ENCODE results near the gene XPC.
"Not testable (repeated sequence)": the region's sequence is repeated elsewhere in the genome, so short reads cannot be mapped to it uniquely, and the experiment has no call there.

XPC gene

GRCh38 chr3:14178247-14179113, at the start of gene XPC, which contains the start of gene LSM3:
XPC (minus strand) TSS chr3:14178601; CDS start chr3:14178568, 33 bp downstream.
LSM3 (plus strand) TSS chr3:14178817; CDS start chr3:14178861, 44 bp downstream.
- DNase-seq = peak; percentile 91

GRCh38 chr3:14227856-14228255, 49.5 kb upstream of the XPC start:
- no peak for DNase-seq

DNA sequence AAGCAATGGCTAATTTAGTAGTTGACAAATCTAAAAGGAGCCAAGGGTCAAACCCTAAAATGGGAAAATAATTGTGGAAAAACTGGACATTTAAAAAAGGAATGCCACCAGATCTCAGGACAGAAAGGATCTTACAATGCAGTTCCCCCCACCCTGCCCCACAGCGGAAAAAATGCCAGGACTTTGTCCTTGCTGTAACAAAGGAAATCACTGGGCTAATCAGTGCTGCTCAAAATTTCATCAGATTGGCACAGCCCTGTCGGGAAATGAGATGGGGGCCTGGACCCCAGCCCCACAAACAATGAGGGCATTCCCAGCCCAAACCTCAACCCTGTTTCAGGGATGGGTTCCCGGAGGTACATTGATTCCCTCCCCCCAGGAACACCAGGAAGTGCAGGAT, 48.0 kb upstream of the XPC start:
- not testable (repeated sequence) for DNase-seq

- no peak for DNase-seq
Observed at GRCh38 chr3:14225421-14225820, 47.0 kb upstream of the XPC start.

DNA sequence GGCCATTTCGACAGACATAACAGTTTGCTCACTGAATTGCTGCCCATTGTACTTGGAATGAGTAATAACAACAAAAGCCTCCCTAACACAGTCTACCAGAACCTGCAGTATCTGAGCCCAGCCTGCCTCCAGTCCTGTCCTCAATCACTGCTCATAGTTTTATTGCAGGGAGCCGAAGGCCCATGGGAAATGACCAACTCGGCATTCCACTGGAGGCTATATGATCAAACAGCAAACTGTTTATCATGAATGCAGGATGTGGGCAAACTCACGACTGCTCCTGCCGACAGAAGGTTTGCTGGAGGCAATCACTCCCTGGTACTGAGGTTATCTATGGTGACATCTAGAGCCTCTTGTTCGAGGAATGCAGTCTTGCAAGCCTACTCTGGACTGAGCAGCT, 46.5 kb upstream of the XPC start:
- DNase-seq = no peak

- DNase-seq = no peak
Observed at GRCh38 chr3:14223595-14223994, 45.2 kb upstream of the XPC start.

- DNase-seq = no peak
Observed at GRCh38 chr3:14222900-14223594, 44.6 kb upstream of the XPC start.

DNA sequence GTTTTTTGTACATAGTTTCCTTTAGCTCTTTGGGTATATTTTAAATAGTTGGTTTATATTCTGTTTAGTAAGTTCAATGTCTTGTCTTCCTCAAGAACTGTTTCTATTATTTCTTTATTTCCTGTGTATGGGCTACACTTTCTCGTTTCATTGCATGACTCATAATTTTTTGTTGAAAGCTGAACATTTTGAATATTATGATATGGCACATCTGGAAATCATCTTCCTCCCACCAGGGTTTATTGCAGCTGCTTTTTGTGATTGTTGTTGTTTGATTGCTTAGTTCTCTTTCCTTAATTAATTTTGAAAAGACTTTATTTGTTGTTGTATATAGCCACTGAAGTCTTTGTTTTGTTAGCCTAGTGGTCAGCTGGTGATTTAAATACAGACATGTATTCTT, 44.1 kb upstream of the XPC start:
- no peak for DNase-seq

- no peak for DNase-seq
Observed at GRCh38 chr3:14221902-14222301, 43.5 kb upstream of the XPC start.

GRCh38 chr3:14220933-14221332, 42.5 kb upstream of the XPC start:
- no peak for DNase-seq

DNA sequence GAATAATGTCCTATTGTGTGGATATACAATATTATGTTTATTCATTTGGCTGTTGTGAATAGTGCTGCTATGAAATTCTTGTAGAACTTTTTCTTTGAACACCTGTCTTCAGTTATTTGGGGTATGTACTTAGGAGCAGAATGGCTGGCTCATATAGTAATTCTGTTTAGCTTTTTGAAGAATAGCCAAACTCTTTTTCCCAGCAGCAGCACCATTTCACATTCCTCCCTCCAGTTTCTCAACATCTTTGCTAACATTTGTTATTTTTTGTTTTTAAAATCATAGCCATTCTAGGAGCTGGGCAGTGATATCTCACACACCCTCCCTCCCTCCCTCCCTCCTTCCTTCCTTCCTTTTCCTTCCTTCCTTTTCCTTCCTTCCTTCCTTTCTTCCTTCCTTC, 40.0 kb upstream of the XPC start:
- no peak for DNase-seq

DNA sequence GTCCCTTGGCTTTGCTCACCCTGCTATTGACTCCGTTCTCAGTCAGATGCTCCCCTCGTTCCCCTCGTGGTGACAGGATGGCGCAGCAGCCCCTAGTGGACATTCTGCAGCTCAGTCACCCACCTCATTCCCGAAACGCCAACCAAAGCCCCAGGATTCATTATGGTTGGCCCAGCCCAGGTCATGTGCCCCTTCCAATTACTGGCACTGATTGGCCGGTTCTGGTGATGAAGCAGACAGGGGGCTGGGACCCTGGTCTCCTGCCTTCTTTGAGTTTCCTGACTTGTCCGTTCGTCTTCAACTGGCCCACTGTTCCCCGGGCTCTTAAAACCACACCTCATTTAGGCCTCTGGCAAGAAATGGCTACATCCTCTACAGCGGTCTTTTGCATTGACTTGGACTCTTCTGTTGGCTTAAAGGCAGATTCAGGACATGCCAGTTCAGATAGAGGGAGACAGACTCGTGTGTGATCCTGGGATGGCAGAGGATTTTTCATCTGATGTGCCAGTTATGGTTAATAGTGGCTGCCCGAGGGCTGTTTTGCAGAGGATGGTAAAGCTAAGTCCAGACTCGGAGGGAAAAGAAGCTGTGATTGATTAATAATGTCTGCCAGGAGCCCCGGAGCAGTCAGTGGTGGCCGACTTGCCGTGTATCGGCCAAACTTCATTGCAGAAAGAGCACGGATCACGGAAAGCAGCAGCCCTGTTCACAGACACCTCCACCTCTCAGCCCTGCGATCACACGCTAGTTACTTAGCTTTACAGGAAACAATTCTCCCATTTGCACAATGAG, 38.1 kb upstream of the XPC start:
- DNase-seq = peak; percentile 67

DNA sequence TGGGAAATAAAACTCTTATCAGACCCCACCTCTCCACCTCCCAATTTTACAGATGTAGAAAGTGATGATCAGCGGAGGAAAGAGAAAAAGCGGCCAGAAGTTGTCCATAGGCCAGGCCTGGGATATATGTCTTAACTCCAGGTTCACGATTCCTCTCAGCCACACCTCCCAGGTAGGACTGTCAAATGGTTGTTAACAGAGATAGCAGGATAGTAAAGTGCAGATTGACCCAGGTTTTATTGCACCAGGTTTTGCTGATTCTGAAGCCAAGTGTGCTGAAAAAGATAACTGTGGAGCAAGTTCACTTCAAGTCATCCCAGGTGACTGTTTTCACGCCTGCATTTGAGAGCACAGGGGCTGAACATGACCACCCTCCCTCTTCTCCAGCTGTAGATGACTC, 36.4 kb upstream of the XPC start:
- no peak for DNase-seq

- no peak for DNase-seq
Observed at GRCh38 chr3:14213066-14213774, 34.8 kb upstream of the XPC start.

DNA sequence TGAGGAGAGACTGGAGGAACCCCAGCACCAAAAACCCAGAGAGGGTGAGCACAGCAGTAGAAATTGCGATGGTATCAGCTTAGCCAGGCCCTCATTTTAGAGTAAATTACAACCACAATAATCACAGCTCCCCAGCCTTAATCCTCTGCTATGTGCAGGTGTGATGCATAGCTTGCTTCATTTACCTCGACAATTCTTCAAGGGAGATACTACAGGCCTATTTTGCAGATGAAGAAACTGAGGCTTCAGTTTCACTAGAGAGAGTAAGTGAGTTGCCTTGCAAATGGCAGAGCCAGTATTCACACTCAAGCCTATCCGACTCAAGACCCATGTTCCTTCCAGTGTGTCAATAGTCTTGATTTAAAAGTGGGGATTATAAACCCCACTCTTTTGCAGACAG, 33.6 kb upstream of the XPC start:
- no peak for DNase-seq

- DNase-seq = no peak
Observed at GRCh38 chr3:14211621-14212020, 33.2 kb upstream of the XPC start.

DNA sequence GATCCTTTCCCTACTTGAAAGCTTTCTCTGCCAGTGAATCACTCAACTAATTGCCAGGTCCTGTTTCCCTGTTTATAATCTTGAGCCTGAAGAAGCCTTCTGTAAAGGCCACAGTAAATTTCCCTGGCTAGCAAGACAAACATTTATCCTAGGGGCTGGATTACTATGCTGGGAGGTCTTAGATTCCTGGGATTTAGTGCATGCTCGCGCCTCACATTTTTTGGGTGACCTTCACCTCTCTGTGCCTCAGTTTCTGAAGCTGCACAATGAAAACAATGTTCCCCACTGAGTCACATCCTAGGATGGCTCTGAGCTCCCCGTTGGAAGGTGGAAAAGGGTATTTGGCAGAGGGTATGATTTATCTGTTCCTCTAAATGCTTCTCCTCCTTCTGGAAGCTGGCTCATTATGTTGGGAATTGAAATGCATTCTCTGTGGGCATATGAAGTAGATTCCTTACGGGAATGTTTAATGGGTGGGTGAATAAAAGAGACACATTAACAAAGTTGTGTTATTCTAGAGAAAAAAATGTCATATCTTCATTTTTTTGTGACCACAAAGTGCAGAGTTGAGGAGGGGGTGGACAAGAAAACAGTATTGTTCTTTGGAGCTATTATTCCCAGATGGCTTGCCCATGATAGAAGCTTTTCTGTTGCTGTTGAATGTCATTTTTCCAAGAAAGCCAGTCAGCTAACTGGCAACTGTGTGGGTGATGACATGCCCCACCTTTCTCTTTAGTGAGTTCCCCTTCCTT, 32.6 kb upstream of the XPC start:
- no peak for DNase-seq

- no peak for DNase-seq
Observed at GRCh38 chr3:14210290-14210688, 31.9 kb upstream of the XPC start.

DNA sequence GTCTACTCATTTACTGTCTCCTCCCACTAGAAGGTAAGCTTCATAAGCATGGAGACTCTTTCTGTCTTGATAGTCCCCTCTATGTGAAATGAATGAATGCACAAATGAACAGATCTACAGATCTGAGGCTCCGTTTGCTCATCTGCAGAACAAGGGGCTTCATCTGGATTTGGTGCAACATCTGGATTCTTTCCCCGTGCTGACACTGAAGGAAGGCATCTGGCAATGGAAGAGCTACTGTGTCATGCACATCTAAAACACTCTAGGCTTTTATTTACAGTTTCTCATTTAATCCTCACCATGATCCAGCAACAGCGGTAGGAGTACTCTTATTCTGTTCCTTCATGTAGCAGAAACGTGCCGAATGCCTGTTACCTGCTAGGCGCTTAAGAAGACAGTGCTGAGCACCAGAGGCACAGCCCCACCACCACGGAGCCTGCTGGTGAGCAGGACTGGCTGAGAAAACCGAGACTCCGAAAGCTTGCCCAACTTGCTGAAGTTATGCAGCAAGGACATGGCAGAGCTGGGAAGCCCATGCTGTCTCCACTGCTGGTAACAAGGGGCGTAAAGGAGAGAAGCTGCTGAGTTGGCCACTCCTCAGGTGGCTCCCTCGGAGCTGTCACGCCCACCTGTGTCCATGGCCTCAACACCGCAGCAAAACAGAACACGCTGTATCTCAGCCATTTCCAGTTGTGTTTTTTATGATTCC, 31.3 kb upstream of the XPC start:
- no peak for DNase-seq

- no peak for DNase-seq
Observed at GRCh38 chr3:14208977-14209394, 30.6 kb upstream of the XPC start.

DNA sequence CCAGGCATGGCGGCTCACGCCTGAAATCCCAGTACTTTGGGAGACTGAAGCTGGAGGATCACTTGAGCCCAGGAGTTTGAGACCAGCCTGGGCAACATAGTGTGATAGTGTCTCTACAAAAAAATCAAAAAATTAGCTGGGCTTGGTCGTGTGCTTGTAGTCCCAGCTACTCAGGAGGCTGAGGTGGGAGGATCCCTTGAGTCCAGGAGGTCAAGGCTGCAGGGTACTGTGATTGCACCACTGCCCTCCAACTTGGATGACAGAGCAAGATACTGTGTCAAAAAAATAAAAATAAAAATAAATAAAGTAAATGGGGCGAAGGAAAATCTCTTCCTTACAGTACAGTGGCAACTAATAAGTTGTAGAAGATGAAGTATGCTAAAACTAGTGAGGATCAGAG, 29.8 kb upstream of the XPC start:
- DNase-seq = no peak

Measured in stimulated activated naive CD4-positive, alpha-beta T cell treated with Interleukin-2 at 50 U/mL for 16 hours (primary cell).